ENCODE results near the gene OBSCN. TPM values are rescaled to one million over a fixed set of nuclear protein-coding genes. Genes with fewer than 3 reads are reported as not detected.
A peak's percentile ranks its signal among the peaks of the same experiment; 100 is the strongest.

Gene OBSCN
- total RNA-seq, 2 experiments from 2014 or later, result 80.8 to 82.2 TPM

- Mint-ChIP-seq H3K27ac (no peak overlapping the region), H3K4me3 (no peak overlapping the region), H3K27me3 (no peaks in the 10 kb centered on the region), H3K9me3 (peaks cover 13% of the 10 kb centered on the region), H3K4me1 (ENCODE audit: low read depth) (no peaks in the 10 kb centered on the region), H3K36me3 (ENCODE audit: low read depth) (peaks cover 72% of the 10 kb centered on the region)
- no peaks in the 10 kb centered on the region for H3K4me1 ChIP-seq (ENCODE audit: insufficient read depth, low read length)
- no peak overlapping the region for H3K27ac ChIP-seq (ENCODE audit: low read depth in 1 of 2, low read length in 2 of 2)
- ChIA-PET POLR2A (no interaction called here), CTCF (no interaction called here)
- no peak for ATAC-seq (ENCODE audit: poor library complexity)
- intact Hi-C loops (cut with DNase I, micrococcal nuclease), result no loop called here
- no peak for DNase-seq
- TF ChIP-seq CTCF (IDR thresholded peaks at IDR 0.05), result no peak
- H3K36me3 ChIP-seq (ENCODE audit: insufficient read depth, low read length), result peaks cover 6% of the 10 kb centered on the region
- no peaks in the 10 kb centered on the region for H3K27me3 ChIP-seq (ENCODE audit: control insufficient read depth in 1 of 2, insufficient read depth in 2 of 2, low read length in 2 of 2)
- H3K9me3 ChIP-seq (ENCODE audit: control insufficient read depth in 1 of 2, insufficient read depth in 1 of 2, low read length in 2 of 2), result peaks cover 23 to 28% of the 10 kb centered on the region in 2 experiments
- no peak overlapping the region for H3K4me3 ChIP-seq (ENCODE audit: low read length)
Observed at GRCh38 chr1:228303596-228303995, 95.8 kb downstream of the OBSCN start.

- H3K27ac ChIP-seq (ENCODE audit: low read depth in 1 of 2, low read length in 2 of 2), result no peak overlapping the region
- no peaks in the 10 kb centered on the region for H3K4me1 Mint-ChIP-seq (ENCODE audit: low read depth)
- no peaks in the 10 kb centered on the region for H3K27me3 Mint-ChIP-seq
- H3K27ac Mint-ChIP-seq, result no peak overlapping the region
- peak in 1 of 14 experiments; percentile 25 for DNase-seq
- ATAC-seq (ENCODE audit: poor library complexity), result no peak
- peaks cover 23 to 28% of the 10 kb centered on the region in 2 experiments for H3K9me3 ChIP-seq (ENCODE audit: control insufficient read depth in 1 of 2, insufficient read depth in 1 of 2, low read length in 2 of 2)
- no peak overlapping the region for H3K4me3 ChIP-seq (ENCODE audit: low read length)
- H3K4me3 Mint-ChIP-seq, result no peak overlapping the region
- H3K36me3 ChIP-seq (ENCODE audit: insufficient read depth, low read length), result peaks cover 6% of the 10 kb centered on the region
- TF ChIP-seq CTCF (IDR thresholded peaks at IDR 0.05), result no peak
- POLR2A ChIA-PET, result no interaction called here
- CTCF ChIA-PET, result no interaction called here
- no peaks in the 10 kb centered on the region for H3K27me3 ChIP-seq (ENCODE audit: control insufficient read depth in 1 of 2, insufficient read depth in 2 of 2, low read length in 2 of 2)
- peaks cover 69% of the 10 kb centered on the region for H3K36me3 Mint-ChIP-seq (ENCODE audit: low read depth)
- H3K4me1 ChIP-seq (ENCODE audit: insufficient read depth, low read length), result no peaks in the 10 kb centered on the region
- intact Hi-C loops (cut with DNase I, micrococcal nuclease), result no loop called here
- H3K9me3 Mint-ChIP-seq, result peaks cover 13% of the 10 kb centered on the region
Observed at GRCh38 chr1:228304225-228304624, 96.4 kb downstream of the OBSCN start.

- H3K27ac Mint-ChIP-seq, result no peak overlapping the region
- Histone ChIP-seq H3K4me3 (ENCODE audit: low read length) (no peak overlapping the region), H3K27ac (ENCODE audit: low read depth in 1 of 2, low read length in 2 of 2) (no peak overlapping the region), H3K27me3 (ENCODE audit: control insufficient read depth in 1 of 2, insufficient read depth in 2 of 2, low read length in 2 of 2) (no peaks in the 10 kb centered on the region), H3K36me3 (ENCODE audit: insufficient read depth, low read length) (peaks cover 6% of the 10 kb centered on the region), H3K4me1 (ENCODE audit: insufficient read depth, low read length) (no peaks in the 10 kb centered on the region), H3K9me3 (ENCODE audit: control insufficient read depth in 1 of 2, insufficient read depth in 1 of 2, low read length in 2 of 2) (peaks cover 23 to 26% of the 10 kb centered on the region in 2 experiments)
- ATAC-seq (ENCODE audit: poor library complexity) (no peak), DNase-seq (peak in 1 of 14 experiments; percentile 20)
- ChIA-PET CTCF (no interaction called here), POLR2A (no interaction called here)
- no peak overlapping the region for H3K4me3 Mint-ChIP-seq
- H3K27me3 Mint-ChIP-seq, result no peaks in the 10 kb centered on the region
- H3K4me1 Mint-ChIP-seq (ENCODE audit: low read depth), result no peaks in the 10 kb centered on the region
- no peak for TF ChIP-seq CTCF (IDR thresholded peaks at IDR 0.05)
- intact Hi-C loops (cut with DNase I, micrococcal nuclease), result no loop called here
- H3K9me3 Mint-ChIP-seq, result peaks cover 13% of the 10 kb centered on the region
- H3K36me3 Mint-ChIP-seq (ENCODE audit: low read depth), result peaks cover 62% of the 10 kb centered on the region
Observed at GRCh38 chr1:228304766-228305395, 97.0 kb downstream of the OBSCN start.
